IMR-90 (cell line): ENCODE data around the gene TNFSF12. TPM values are rescaled to one million over a fixed set of nuclear protein-coding genes. Genes with fewer than 3 reads are reported as not detected.

ENCODE experiments used
- ATAC-seq: fragments of 200-7000 bp; cut with Tn5 transposase; 2 replicates; pipeline ENCODE4 v1.9.1; 2020; ENCODE audit warnings: low read depth, mild to moderate bottlenecking, moderate library complexity
- BruUV-seq: library from RNA; stranded (reverse); fragments of 400-500 nt; replicated peaks from 2 replicates; lab custom pipeline; 2021; lab: Mats Ljungman, UMichigan
- CTCF ChIA-PET: fragments of 300-600 bp; formaldehyde crosslinking; extraction: SDS; loops from one replicate; lab custom pipeline; 2021; ENCODE audit warnings: antibody characterized with exemption; lab: Yijun Ruan, JAX
- POLR2A ChIA-PET: fragments of 300-600 bp; sonication (Branson Sonifier 250); formaldehyde crosslinking; loops from one replicate; lab custom pipeline; 2022; ENCODE audit warnings: antibody characterized with exemption; ENCODE audit not compliant: unreplicated experiment; lab: Charles Lee
- DNase-seq: peaks from one replicate; pipeline ENCODE4 v3.0.0; 2013
- H2AFZ ChIP-seq: replicated peaks from 2 replicates; pipeline ENCODE3; 2013; ENCODE audit warnings: low read length, mild to moderate bottlenecking; ENCODE audit not compliant: poor library complexity
- H2AK5ac ChIP-seq: 2 replicates; pipeline ENCODE4 v1.6.1; 2013; ENCODE audit warnings: low read depth, low read length, inconsistent platforms
- H2AK9ac ChIP-seq: replicated peaks from 2 replicates; pipeline ENCODE3; 2013; ENCODE audit warnings: mild to moderate bottlenecking, low read depth, low read length, moderate library complexity; ENCODE audit not compliant: poor library complexity
- H2BK120ac ChIP-seq: 2 replicates; pipeline ENCODE4 v1.6.1; 2013; ENCODE audit warnings: low read depth, low read length, inconsistent platforms
- H2BK15ac ChIP-seq: 3 replicates; pipeline ENCODE4 v1.6.1; 2013; ENCODE audit warnings: low read depth, low read length, inconsistent platforms
- H2BK20ac ChIP-seq: 2 replicates; pipeline ENCODE4 v1.6.1; 2013; ENCODE audit warnings: low read depth, mild to moderate bottlenecking, inconsistent platforms, low read length, moderate library complexity
- H2BK5ac ChIP-seq: 2 replicates; pipeline ENCODE4 v1.6.1; 2013; ENCODE audit warnings: mild to moderate bottlenecking, low read depth, low read length, inconsistent platforms; ENCODE audit not compliant: poor library complexity, severe bottlenecking
- H3K14ac ChIP-seq: replicated peaks from 2 replicates; pipeline ENCODE4 v1.6.1; 2013; ENCODE audit warnings: low read depth, low read length, inconsistent platforms
- H3K18ac ChIP-seq: 2 replicates; pipeline ENCODE4 v1.6.1; 2013; ENCODE audit warnings: low read depth, low read length, control low read depth
- H3K23ac ChIP-seq: 2 replicates; pipeline ENCODE4 v1.6.1; 2013; ENCODE audit warnings: low read depth, low read length, inconsistent platforms
- H3K27ac ChIP-seq: 2 replicates; pipeline ENCODE4 v1.5.1; 2013; ENCODE audit warnings: mild to moderate bottlenecking, control low read depth, low read length; ENCODE audit not compliant: insufficient read depth
- H3K27me3 ChIP-seq: 2 replicates; pipeline ENCODE4 v1.6.1; 2013; ENCODE audit warnings: low read length; ENCODE audit not compliant: control insufficient read depth, insufficient read depth
- H3K36me3 ChIP-seq: 2 replicates; pipeline ENCODE4 v1.6.1; 2013; ENCODE audit warnings: low read length, mixed read lengths; ENCODE audit not compliant: control insufficient read depth, insufficient read depth
- H3K4ac ChIP-seq: 2 replicates; pipeline ENCODE4 v1.6.1; 2013; ENCODE audit warnings: low read depth, low read length, inconsistent platforms
- H3K4me1 ChIP-seq: 2 replicates; pipeline ENCODE4 v1.6.1; 2013; ENCODE audit warnings: low read length, mixed read lengths; ENCODE audit not compliant: control insufficient read depth, insufficient read depth
- H3K4me2 ChIP-seq: 2 replicates; pipeline ENCODE4 v1.6.1; 2013; ENCODE audit warnings: low read depth, mild to moderate bottlenecking, control low read depth, low read length, moderate library complexity
- H3K4me3 ChIP-seq: 2 replicates; pipeline ENCODE4 v1.5.1; 2013; ENCODE audit warnings: low read depth, mild to moderate bottlenecking, control low read depth, low read length, moderate library complexity; ENCODE audit not compliant: insufficient read depth
- H3K56ac ChIP-seq: 2 replicates; pipeline ENCODE4 v1.6.1; 2013; ENCODE audit warnings: low read length, inconsistent platforms; ENCODE audit not compliant: insufficient read depth; ENCODE audit errors: extremely low read depth
- H3K79me1 ChIP-seq, 2 experiments: 2 replicates each; pipeline ENCODE4 v1.6.1; 2013; ENCODE audit warnings: low read length in 2 of 2, inconsistent platforms in 1 of 2, low read depth in 1 of 2
- H3K9ac ChIP-seq: 2 replicates; pipeline ENCODE4 v1.6.1; 2013; ENCODE audit warnings: low read depth, low read length, control low read depth
- H3K9me1 ChIP-seq: 2 replicates; pipeline ENCODE4 v1.6.1; 2013; ENCODE audit warnings: low read length, inconsistent platforms; ENCODE audit not compliant: insufficient read depth
- H3K9me3 ChIP-seq: 2 replicates; pipeline ENCODE4 v1.6.1; 2013; ENCODE audit warnings: low read length; ENCODE audit not compliant: control insufficient read depth, insufficient read depth
- H4K20me1 ChIP-seq: 2 replicates; pipeline ENCODE4 v1.6.1; 2013; ENCODE audit warnings: low read length, inconsistent platforms; ENCODE audit not compliant: insufficient read depth
- H4K5ac ChIP-seq: 2 replicates; pipeline ENCODE4 v1.6.1; 2013; ENCODE audit warnings: mild to moderate bottlenecking, low read depth, low read length, control low read depth
- H4K8ac ChIP-seq, 2 experiments: 2 replicates each; pipeline ENCODE4 v1.6.1; 2013; ENCODE audit warnings: low read depth in 2 of 2, low read length in 2 of 2, control low read depth in 1 of 2, inconsistent platforms in 1 of 2
- H4K91ac ChIP-seq: 2 replicates; pipeline ENCODE4 v1.6.1; 2013; ENCODE audit warnings: low read depth, low read length, inconsistent platforms; ENCODE audit not compliant: insufficient read depth
- BHLHE40 ChIP-seq: fragments of 150-350 bp; IDR thresholded peaks from 2 replicates; pipeline ENCODE4 v1.6.1; 2016; ENCODE audit warnings: mild to moderate bottlenecking, low read depth, low read length
- CEBPB ChIP-seq: IDR thresholded peaks from 2 replicates; pipeline ENCODE4 v1.6.1; 2012; ENCODE audit warnings: low read depth, low read length, improper control_type of control experiment
- CHD1 ChIP-seq: IDR thresholded peaks from 2 replicates; pipeline ENCODE4 v1.6.1; 2012; ENCODE audit warnings: low read depth, low read length, improper control_type of control experiment
- ELK1 ChIP-seq: fragments of 150-350 bp; IDR thresholded peaks from 2 replicates; pipeline ENCODE4 v1.6.1; 2016; ENCODE audit warnings: low read depth, mild to moderate bottlenecking, low read length, moderate library complexity, borderline replicate concordance
- FOS ChIP-seq: fragments of 150-350 bp; IDR thresholded peaks from 2 replicates; pipeline ENCODE4 v1.6.1; 2016; ENCODE audit warnings: low read depth, low read length
- MAFK ChIP-seq: IDR thresholded peaks from 2 replicates; pipeline ENCODE4 v1.6.1; 2012; ENCODE audit warnings: low read depth, low read length, improper control_type of control experiment
- MAZ ChIP-seq: IDR thresholded peaks from 2 replicates; pipeline ENCODE4 v1.6.1; 2012; ENCODE audit warnings: low read depth, mild to moderate bottlenecking, low read length, improper control_type of control experiment, moderate library complexity, borderline replicate concordance
- MXI1 ChIP-seq: IDR thresholded peaks from 2 replicates; pipeline ENCODE4 v1.6.1; 2012; ENCODE audit warnings: low read depth, mild to moderate bottlenecking, low read length, moderate library complexity, borderline replicate concordance
- NFE2L2 ChIP-seq: fragments of 150-350 bp; IDR thresholded peaks from 2 replicates; pipeline ENCODE4 v1.6.1; 2016; ENCODE audit warnings: low read depth, mild to moderate bottlenecking, low read length
- POLR2A ChIP-seq: IDR thresholded peaks from 2 replicates; pipeline ENCODE4 v1.6.1; 2012; ENCODE audit warnings: mild to moderate bottlenecking, low read depth, low read length
- RAD21 ChIP-seq: IDR thresholded peaks from 2 replicates; pipeline ENCODE4 v1.6.1; 2012; ENCODE audit warnings: low read length, improper control_type of control experiment
- RCOR1 ChIP-seq: IDR thresholded peaks from 2 replicates; pipeline ENCODE4 v1.6.1; 2012; ENCODE audit warnings: mild to moderate bottlenecking, low read length, improper control_type of control experiment; ENCODE audit not compliant: insufficient replicate concordance
- RFX5 ChIP-seq: IDR thresholded peaks from 2 replicates; pipeline ENCODE4 v1.8.0; 2012; ENCODE audit warnings: low read depth, mild to moderate bottlenecking, low read length, moderate library complexity
- WGBS, 2 experiments: methylation state at CpG; one replicate each; pipeline versions ENCODE4 v1.1.5 to v1.1.7; 2013; ENCODE audit warnings: missing lambda C conversion rate in 2 of 2; ENCODE audit not compliant: insufficient read length in 1 of 2; ENCODE audit errors: extremely low coverage in 2 of 2; 5-methylcytosine and 5-hydroxymethylcytosine counted together
- dilution Hi-C: fragments of 300-500 bp; cut with HindIII; formaldehyde crosslinking; loops from one replicate; pipeline ENCODE4 v1.14.3; 2018; ENCODE audit warnings: low sequenced_read_pairs; ENCODE audit not compliant: unreplicated experiment
- in situ Hi-C: fragments of 300-500 bp; cut with MboI; formaldehyde crosslinking; loops from 3 replicates; pipeline ENCODE4 v1.14.3; 2019; ENCODE audit warnings: low sequenced_read_pairs, inconsistent platforms, mixed read lengths
- intact Hi-C: fragments of 100-400 bp; cut with micrococcal nuclease; formaldehyde crosslinking; loops from 2 replicates; pipeline ENCODE4 v1.10.0; 2022
- polyA plus RNA-seq, 3 experiments: library from polyadenylated mRNA; depleted of rRNA; stranded (reverse); fragments of >200 nt; gene quantifications; 2 replicates each; pipeline ENCODE4 v1.2.3, GENCODE V29; 2012; ENCODE audit warnings: low replicate concordance in 1 of 3
- total RNA-seq: library from RNA; depleted of rRNA; stranded (reverse); fragments of >200 nt; gene quantifications from 2 replicates; pipeline ENCODE4 v1.2.3, GENCODE V29; 2012
- TF ChIP-seq, protein P1 (sequence below): conservative IDR thresholded peaks from 2 replicates; pipeline ENCODE4 v1.5.1; 2012; ENCODE audit warnings: mild to moderate bottlenecking, low read depth, low read length, improper control_type of control experiment

TNFSF12 gene
- total and polyA plus RNA-seq, 2 of the 4 experiments (the other 2 are of a cell fraction): 2.7 to 22.0 TPM

GRCh38 chr17:7588553-7589203 lies 39.8 kb downstream of the TNFSF12 start:
- peak overlapping the region; percentile 55; the same call in 1 of the 2 replicates for H3K23ac ChIP-seq
- ChIA-PET POLR2A (interaction anchor here (0.5 to 1.1 kb wide), 3 partner anchors 8 to 98 kb away, joined by 3 to 6 read pairs (median 3); partner anchors contain the start of gene CD68), CTCF (interaction anchor here (0.6 to 1.5 kb wide), 6 partner anchors 10 to 28 kb away, joined by 3 to 9 read pairs (median 4); no protein-coding TSS in a partner anchor)
- peak overlapping the region; percentile 36; the same call in 1 of the 2 replicates for H3K4me2 ChIP-seq
- H3K9me3 ChIP-seq: no peaks in the 10 kb centered on the region
- peak overlapping the region; percentile 74 for H2AK5ac ChIP-seq
- H4K20me1 ChIP-seq: peaks cover 15% of the 10 kb centered on the region
- DNase-seq (no peak), ATAC-seq (no peak)
- intact Hi-C loops (loop anchor here (1.0 to 2.0 kb wide), 2 partner anchors 74 to 308 kb away; partner anchors contain the start of gene SLC2A4), in situ Hi-C loops (no loop called here), dilution Hi-C loops (no loop called here)
- H4K5ac ChIP-seq: peak overlapping the region; percentile 1; the same call in 1 of the 2 replicates
- peaks cover 23 to 68% of the 10 kb centered on the region in 2 experiments for H3K79me1 ChIP-seq
- no peak overlapping the region; the same call in 1 of the 2 replicates for H2BK120ac ChIP-seq
- no peak overlapping the region for H2BK20ac ChIP-seq
- WGBS, 2 experiments: 82% methylated on average over 12 of the region's 30 CpGs; no CpG with 5 or more reads in 1 of the 2 experiments
- peak overlapping the region; percentile 68 for H3K4ac ChIP-seq
- H3K36me3 ChIP-seq: peaks cover 40% of the 10 kb centered on the region
- H3K27me3 ChIP-seq: no peaks in the 10 kb centered on the region
- BruUV-seq: no TSS peak
- H2AK9ac ChIP-seq: peak overlapping the region; percentile 87
- no peak overlapping the region for H2BK15ac ChIP-seq
- H3K4me1 ChIP-seq: peaks cover 34% of the 10 kb centered on the region
- no peak overlapping the region for H3K18ac ChIP-seq
- peak overlapping the region; percentile 75 for H3K14ac ChIP-seq
- no peak overlapping the region for H3K4me3 ChIP-seq
- H3K27ac ChIP-seq: peak overlapping the region; percentile 75
- peaks cover 18% of the 10 kb centered on the region for H3K9me1 ChIP-seq
- H2BK5ac ChIP-seq: peak overlapping the region; percentile 90
- peak overlapping the region; percentile 21 to 47; a peak in 3 of 4 replicates for H4K8ac ChIP-seq
- peak overlapping the region; percentile 30 for H3K9ac ChIP-seq
- H4K91ac ChIP-seq: no peak overlapping the region; the same call in 1 of the 2 replicates
- H3K56ac ChIP-seq: no peak overlapping the region
- no peak overlapping the region for H2AFZ ChIP-seq
- TF ChIP-seq, protein P1, sequence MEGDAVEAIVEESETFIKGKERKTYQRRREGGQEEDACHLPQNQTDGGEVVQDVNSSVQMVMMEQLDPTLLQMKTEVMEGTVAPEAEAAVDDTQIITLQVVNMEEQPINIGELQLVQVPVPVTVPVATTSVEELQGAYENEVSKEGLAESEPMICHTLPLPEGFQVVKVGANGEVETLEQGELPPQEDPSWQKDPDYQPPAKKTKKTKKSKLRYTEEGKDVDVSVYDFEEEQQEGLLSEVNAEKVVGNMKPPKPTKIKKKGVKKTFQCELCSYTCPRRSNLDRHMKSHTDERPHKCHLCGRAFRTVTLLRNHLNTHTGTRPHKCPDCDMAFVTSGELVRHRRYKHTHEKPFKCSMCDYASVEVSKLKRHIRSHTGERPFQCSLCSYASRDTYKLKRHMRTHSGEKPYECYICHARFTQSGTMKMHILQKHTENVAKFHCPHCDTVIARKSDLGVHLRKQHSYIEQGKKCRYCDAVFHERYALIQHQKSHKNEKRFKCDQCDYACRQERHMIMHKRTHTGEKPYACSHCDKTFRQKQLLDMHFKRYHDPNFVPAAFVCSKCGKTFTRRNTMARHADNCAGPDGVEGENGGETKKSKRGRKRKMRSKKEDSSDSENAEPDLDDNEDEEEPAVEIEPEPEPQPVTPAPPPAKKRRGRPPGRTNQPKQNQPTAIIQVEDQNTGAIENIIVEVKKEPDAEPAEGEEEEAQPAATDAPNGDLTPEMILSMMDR: no peak
- TF ChIP-seq BHLHE40 (no peak), ELK1 (no peak), MAFK (no peak), FOS (no peak), POLR2A (no peak), CEBPB (no peak), NFE2L2 (no peak), MAZ (no peak), RCOR1 (no peak), MXI1 (no peak), RAD21 (no peak), CHD1 (no peak), RFX5 (no peak)
